GM21619 (cell line): Measurements from ENCODE around the gene TMEM200A.

Experiments used
- ATAC-seq: cut with Tn5 transposase; IDR thresholded peaks from one replicate; pipeline ENCODE4 v1.9.1; 2021; ENCODE audit not compliant: unreplicated experiment

The TMEM200A gene

DNA sequence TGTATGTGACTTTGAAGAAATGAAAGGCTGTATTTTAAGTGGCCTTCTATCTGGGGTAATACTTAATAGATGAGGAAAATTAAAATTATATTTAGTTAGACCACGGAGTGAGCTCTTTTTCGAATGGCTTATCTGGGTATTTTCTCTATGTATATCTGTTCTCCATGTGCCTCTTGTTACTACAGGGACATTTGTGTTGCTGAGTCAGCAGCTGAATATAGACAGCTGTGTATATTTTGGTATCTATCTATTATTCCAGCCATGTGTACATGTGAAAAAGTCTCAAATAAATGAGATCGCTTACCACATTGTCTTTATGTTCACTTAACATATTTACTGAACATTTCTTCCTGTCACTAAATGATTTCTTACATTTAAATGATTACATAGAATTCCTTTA lies 57.2 kb downstream of the TMEM200A start:
- no peak for ATAC-seq

DNA sequence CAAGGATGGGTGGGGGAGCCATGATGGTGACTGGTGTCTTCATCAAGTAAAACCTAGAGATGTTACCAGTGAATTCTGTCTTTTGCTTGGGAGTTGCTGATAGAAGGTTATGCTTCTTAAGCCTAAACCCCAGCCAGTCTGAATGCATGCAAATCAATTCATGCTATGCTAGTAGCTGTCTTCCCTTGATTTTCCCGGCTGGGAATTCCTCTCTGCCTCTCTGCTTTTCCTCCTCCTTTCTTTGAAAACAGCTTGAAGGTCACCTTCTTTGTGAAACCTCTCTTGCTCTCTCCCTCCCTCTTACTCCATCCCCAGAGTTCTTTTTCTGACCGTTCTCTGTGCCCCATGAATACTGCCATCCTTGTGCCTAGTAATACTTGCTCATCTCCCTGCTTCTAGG lies 58.9 kb downstream of the TMEM200A start:
- no peak for ATAC-seq

DNA sequence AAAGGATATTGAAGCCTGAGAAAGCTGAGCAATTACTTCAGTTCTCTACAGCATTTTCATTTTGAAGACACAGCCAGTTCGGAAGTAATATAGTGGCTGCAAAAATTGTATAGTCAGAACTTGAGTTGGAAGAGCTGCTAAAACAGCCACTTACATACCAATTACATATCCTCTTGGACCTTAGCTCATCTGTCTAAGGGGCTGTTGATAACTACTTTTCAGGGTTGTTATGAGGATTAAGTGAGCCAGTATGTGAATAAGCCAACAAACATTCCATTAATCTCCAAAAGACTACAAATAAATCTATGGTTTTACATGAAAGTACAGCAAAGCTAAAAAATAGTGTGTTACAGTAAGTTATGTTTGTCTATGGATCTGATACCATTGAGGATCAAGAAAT lies 59.7 kb downstream of the TMEM200A start:
- no peak for ATAC-seq

DNA sequence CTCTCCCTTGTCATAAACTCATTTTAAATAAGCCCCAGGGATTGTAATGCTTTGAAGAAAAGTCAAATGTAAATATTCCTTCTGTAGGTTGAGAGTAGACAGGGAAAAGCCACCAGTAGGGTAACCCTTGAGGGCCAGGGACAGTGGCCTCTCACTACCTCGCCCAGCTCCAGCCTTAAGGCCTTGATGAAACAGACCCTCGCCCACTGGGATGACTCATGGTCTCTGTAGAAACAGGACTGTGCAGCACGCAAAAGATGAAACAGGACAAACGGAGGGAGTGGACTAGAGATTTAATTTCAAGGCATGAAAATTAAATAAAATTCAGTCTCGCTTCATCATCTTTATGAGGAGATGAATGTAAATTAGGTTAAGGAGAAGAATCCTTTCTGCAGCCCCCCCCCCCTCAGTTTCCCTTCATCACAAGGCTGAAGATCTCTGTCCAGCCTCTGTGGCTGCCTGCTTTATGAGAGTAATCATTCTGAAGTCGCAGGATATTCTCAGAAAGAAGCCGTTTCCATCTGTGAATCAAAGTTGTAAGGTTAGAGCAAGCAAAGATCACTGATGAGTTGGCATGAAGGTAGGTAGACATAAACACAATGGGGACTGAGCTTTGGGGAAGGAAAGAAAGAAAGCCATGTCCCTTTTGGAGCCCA lies 60.4 kb downstream of the TMEM200A start:
- no peak for ATAC-seq

DNA sequence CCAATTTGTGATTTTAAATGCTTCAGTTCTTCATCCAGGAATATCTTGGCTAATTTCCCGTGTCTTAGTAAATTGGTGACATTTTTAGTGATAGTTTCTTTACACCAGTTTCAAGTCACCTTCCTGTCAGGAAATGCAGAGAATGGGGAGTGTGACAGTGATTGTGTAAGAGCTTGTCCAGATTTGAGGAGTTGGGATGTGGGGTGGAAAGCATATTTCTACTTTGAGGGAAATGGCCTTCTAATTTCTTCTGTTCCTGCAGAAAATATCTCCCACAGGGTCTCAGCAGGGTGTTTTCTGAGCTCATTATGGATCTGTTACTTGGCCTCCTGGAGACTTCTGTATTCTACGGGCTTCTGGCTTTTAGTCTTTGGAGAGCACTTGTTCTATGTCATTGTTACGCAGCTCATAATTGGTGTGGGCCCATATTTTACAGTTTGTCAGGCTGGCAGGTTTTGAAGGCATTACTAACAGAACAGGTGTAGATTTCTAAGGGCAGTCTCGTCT lies 65.6 kb downstream of the TMEM200A start:
- no peak for ATAC-seq

DNA sequence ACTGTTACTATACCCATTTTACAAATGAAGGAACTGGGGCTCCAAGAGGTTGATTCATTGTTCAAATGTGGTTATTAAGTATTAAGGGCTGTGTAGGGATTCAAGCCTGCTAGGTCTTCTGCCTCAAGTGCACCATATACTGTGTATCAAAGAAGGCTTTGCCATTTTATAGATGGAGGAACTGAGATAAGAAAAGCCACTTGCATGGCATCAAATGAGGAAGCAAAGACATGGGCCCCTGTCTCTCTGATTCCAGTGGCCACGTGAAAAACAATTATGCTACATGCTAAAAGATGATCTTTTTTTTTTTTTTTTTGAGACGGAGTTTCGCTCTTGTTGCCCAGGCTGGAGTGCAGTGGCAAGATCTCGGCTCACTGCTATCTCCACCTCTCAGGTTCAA lies 67.0 kb downstream of the TMEM200A start:
- no peak for ATAC-seq

DNA sequence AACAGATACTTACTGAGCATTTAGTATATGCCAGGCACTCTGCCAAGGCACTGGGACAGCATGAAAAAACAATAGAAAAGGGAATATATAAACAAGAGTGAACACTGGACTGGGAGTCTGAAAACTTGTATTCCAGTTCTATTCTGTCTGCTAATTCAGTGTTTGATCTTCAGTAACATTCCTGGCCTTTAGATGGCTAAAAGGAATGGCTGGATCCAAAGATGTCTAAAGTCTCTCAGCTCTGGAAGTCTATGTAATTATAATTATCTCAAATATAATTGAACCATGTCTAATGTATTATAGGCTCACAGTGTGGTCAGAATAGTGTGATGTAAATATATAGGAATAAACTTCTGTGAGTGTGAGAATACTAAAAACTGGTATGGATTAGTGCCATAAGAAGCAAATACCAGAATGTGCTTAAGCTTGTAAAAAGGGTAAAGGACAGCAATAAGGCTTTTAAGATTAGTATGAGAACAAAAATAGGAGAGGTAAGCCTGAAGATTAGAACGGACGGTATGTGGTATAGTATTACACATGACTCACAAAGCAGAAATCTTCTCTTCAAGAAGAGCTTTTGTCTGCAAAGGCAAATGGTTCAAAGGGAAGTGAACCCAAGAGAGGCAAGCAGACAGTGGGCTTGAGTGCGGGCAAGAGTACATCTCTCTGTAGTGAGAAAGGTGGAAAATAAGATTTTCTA lies 68.5 kb downstream of the TMEM200A start:
- ATAC-seq: no peak

DNA sequence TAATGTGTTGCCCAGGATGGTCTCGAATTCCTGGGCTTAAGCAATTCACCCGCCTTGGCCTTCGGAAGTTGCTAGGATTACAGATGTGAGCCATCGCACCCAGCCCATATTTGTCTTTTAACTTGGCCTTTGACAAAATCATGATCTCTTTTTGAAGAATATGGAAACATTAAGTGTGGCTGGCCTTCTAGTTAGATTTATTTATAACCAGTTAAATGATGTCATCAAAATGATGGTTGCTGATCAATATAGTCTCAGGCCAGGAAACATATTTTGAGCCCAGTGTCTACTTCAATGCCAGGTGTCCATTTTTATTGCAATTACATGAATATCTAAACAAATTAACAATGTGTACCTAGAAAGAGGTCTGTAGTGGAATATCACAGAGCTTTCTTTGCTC lies 69.4 kb downstream of the TMEM200A start:
- ATAC-seq: no peak

DNA sequence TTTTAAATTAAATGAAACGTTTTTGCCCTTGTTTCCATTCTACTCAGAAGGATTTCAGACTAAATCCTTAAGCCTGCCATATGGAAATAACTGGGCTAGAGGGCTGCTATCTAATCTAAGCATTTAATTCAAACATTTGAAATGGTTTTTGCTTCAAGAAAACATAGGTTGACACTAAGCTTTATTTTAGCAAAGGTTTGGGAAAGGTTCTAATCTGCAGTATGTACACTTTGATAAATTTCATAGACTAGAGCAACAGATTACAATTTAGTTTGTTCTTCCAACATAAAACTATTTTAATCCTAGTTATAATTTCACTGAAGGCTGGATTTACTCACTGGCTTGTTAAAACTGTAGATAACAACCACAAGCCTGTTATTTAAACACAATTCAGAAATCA lies 72.1 kb downstream of the TMEM200A start:
- ATAC-seq: no peak

DNA sequence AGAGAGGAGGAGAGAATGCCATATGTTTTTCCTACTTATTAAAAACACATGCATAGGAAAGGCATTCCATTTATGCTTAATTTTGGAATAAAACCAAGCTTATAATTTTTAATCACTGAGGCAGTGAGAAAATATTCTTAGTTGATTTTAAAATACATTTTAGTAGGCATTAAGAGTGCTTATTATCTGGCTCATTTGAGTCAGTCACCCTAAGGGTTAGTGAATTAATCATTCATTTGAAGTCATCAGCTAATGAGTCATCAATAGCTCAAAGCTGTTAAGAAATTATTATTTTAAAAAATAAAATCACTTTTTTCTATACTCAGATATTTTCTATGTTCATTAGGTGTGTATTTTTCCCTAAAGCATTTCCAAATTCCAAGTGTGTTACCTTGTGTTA lies 81.6 kb downstream of the TMEM200A start:
- ATAC-seq: no peak

DNA sequence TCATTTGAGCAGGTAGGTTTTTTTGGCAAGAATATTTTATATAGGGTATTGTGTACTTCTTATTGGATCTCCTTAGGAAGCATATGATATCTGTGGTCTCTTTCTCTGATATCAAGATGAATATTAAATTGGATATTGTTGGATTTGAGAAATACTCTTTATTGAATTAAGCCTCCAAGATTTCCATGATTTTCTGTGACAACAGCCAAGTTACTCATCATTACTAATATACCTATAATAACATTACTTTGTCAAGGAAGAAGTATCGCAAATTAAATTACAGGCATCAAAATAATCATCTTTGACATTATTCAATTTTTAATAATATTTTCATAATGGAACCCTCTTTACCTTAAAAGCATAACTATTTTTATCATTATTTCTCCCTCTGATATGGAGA lies 86.5 kb downstream of the TMEM200A start:
- no peak for ATAC-seq

DNA sequence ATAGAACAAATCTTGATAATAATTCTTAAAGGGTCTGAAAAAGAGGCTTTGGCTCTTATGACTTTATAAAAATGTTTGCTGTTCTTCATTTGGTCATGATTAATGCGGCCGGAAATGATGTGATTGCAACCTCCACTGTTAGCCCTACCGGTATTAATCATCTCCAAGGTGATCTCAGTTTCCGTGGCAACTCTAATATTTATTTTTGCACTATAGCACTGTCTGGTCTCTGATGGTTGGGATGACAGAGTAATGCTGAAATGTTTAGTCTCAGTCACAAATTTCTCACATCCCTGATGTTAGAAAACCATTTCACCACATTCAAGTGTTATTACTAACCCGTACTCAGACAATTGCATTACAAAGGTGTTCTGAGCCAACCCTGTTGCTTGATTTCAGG lies 87.4 kb downstream of the TMEM200A start:
- no peak for ATAC-seq

DNA sequence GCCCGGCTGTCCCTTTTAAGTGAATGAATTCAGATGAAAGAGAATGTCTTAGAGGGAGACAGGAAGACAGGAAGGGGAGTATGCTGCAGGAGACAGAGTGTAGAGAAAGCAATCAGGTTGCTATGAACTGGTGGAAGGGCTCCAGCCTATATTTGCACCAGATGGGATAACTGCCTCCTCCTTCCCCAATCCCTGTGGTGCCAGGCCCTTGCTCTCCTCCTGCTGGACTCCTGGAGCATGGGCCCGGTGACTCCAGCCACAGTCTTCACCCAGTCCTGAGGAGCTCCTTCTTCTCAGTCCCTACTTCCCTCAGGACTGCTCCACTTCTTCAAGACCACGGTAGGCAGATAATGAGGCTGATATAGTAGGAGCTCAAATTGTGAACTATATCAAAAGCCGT lies 91.8 kb downstream of the TMEM200A start:
- no peak for ATAC-seq

DNA sequence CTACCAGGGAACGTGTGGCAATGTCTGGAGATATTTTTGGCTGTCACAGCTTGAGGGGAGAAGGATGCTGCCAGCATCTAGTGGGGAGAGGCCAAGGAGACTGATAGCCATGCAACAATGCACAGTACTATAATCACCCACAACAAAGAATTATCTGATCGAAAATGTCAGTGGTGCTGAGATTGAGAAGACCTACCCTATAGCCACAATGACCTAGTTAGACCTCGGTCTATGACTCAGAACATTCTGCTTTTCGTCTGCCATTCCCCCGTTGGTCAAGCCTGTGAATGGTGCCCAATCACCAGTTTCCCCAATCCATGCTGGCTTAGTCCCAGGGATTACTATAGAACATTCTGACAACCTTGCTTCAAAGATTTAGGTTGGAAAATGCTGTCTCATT lies 93.5 kb downstream of the TMEM200A start:
- no peak for ATAC-seq

DNA sequence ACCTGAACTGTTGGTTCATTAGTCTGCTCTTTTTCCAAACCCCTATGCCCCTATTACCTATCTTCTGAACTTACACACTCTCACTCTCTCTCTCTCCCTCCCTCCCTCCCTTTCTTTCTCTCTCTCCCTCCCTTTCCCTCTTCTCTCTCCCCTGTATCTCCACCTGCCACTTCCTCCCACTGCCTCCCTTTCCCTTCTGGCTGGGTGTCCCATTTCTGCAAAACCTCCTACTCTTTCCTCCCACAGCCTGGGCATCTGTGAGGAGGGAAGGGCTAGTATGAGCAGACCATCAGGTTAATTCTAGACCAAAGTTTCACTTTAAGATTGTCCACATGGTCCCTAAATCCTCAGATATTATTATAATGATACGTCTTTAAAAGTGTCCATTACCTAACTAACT lies 95.1 kb downstream of the TMEM200A start:
- ATAC-seq: no peak

DNA sequence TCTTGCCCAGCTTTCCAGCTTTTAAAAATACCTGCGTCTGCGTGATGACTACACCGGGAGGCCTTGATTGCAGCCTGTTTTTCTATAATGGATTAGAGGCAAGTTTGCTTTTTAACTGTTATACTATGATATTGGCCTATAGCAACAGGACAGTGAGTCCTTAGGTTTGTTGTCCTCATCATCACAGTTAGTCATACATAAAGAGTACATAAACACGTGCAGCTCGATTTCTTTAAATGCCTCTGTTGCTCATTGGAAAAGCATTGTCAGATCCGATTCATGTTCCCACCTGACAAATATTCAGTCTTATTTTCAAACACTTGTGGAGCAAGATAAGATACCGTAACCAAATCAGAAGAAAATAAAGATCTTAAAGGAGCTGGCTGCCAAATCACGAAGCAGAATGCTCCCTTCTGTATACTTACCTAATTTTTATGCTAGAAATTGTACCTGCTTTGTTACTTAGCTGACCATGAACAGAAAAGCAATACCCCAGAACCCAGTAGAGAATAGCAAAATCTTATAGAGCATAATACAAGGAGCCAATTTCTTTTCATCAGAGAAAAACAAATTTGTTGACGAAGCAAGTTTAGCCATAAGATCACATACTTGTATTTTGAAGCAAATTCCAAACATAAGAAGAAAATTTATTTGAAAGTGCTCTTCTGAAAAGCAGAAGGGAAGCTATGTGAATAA lies 100.4 kb downstream of the TMEM200A start:
- no peak for ATAC-seq

DNA sequence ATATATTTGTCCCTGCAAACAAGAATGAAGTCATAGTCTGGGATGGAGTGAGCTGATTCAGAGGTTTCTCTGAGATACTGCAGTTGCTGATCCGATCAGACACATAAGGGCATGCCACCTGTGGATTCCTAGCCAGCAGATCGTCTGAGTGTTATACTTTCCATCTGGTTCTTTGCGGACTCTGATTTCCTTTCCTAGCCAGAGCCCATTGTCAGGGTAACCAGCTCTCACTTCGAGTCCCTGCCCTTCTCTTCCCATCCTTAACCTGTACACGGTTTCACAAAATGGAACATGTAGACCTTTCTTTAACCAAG lies 100.9 kb downstream of the TMEM200A start:
- no peak for ATAC-seq

DNA sequence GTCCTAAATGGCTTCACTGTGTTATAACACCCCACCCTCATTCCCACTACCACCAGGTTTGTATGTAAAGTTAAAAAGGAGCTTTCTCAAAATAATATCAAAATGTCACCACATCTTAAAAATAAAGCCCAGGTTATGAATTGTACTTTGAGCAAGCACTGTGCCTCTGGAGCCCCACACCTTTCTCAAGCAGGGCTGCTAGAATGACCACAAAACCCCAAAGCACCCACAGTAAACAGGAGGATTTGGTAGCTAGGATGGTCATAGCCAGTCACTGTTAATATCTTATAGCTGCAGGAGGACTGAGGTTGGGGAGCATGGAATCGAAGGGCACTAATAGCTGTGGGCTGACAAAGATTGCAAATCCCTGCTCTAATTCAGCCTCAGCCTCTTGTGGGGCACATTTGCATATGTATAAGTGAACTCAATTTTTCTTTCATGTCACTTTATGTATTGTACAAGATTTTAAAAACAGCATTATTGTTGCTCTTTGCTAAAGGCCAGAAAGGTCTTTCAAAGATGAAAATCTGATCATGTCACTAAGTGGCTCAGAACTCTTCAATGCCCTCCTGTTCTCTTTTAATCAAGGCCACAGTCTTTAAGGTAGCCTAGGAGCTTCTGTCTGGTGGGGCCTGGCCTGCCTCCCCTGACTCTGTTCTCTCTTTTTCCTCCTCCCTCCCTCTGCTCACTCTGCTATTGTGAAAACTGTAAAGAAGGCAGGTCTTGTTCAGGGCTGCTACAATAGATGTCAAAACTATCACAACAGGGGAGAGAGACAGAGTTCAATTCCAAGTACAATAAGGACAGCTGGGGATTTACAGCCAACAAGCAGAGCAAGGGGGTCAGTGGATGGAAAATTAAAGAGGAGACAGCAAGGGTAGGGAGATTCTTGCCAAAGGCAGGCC lies 101.6 kb downstream of the TMEM200A start:
- ATAC-seq: no peak

DNA sequence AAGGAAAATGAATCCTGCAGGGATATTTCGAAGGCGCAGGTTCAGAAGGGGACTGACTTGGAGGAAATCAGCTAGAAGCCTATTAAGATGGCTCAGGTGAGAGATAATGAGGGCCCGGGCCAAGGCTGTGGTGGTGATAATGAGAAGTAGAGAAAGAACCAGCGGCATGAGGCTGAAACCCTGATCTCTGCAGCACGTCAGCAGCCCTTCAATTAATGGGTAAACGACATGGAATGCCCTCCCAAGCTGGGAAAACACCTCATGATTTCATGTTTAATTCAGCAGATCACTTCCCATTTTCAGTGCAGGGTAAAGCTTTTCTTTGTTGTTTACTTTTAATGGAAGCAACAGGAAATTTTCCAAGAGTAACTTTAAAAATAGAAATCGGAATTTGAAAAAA lies 104.9 kb downstream of the TMEM200A start:
- no peak for ATAC-seq

DNA sequence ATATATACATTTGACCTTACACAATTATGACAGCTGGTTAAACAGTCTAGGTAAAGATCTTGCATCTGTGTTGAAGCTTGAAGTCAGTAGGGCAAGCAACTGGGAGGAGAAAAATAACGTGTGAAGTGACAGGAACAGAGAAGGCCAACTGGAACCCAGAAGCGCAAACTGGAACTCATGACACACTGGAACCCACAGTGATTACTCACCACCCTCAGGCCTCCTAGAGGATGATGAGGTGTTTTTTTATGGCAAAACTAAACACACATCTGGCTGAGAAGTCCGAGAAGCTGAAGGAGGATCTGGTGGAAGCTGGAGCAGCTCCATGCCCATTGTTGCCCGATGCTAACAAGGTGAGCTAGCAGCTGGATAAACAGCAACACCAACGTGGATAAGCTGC lies 108.1 kb downstream of the TMEM200A start:
- no peak for ATAC-seq

DNA sequence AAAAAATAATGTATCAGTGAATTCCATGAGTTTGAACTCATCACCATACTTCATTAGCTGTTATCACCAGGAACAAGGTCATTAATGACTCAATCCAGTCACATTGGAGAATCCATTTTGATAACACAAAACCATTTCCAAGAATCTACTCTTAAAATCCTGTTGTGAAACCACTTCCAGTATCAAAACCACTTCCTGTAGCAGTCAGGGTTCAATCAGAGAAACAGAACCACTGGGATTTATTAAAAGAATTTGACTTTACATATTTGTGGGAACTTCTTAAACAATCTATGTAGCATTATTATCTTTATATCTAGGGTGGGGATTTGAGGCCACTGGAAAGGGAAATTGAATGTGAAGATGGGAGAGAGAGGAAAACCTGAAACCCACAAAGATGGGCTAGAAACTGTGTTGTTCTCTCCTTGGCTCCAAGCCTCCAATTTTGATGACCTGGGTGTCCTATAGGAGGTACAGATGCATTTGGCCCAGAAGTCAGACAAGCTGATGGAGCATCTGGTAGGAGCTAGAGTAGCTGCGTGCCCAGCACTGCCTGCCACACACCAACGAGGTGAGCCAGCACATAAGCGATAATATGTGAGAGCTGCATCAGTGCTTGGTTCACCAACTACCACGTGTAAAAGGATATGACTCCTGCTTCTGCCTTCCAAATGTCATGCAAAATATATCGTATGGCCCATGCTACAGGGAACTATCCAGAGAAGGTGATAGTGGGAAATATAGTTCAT lies 117.0 kb downstream of the TMEM200A start:
- no peak for ATAC-seq
